Measurements from ENCODE around the gene AHCYL2. TPM values are rescaled to one million over a fixed set of nuclear protein-coding genes. Genes with fewer than 3 reads are reported as not detected.

The AHCYL2 gene
- total and polyA plus RNA-seq, 2 donors (not counting 3 experiments of a cell fraction or from before 2014, with no cell fraction given): 10.8 to 13.5 TPM

DNA sequence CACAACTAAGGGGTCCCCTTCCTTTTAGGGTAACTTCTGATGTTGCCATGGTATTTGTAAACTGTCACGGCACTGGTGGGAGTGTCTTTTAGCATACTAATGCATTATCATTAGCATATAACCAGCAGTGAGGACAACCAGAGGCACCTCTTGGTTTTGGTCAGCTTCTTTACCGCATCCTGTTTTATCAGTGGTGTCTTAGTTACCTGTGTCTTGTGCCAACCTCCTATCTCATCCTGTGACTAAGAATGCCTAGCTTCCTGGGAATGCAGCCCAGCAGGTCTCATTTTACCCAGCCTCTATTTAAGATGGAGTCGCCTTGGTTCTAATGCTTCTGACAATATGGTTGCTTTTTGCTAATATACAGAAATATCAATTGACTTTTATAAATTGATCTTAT, 54.9 kb downstream of the AHCYL2 start:
- POLR2A ChIA-PET: no interaction called here
- CTCF ChIA-PET: interaction anchor here (0.6 to 2.8 kb wide), 3 partner anchors 9 to 61 kb away, joined by 3 to 15 read pairs (median 7); no protein-coding TSS in a partner anchor
- dilution Hi-C loops (cut with MboI; ENCODE audit: extremely low pct_ligation_motif_present, low sequenced_read_pairs): no loop called here

More for the DNA sequence above, 54.9 kb downstream of the AHCYL2 start:
- Histone ChIP-seq H3K9me1 (replicated peaks; ENCODE audit: control insufficient read depth, extremely low read depth, insufficient read depth, low read length) (no peaks in the 10 kb centered on the region), H3K79me2 (ENCODE audit: control insufficient read depth, insufficient read depth, low read length) (no peaks in the 10 kb centered on the region), H3K9me3 (replicated peaks; ENCODE audit: control insufficient read depth, insufficient read depth, low read length) (no peaks in the 10 kb centered on the region), H3K4me3 (replicated peaks in 1 of 3; ENCODE audit: insufficient read depth in 1 of 3, low read depth in 1 of 3, low read length in 3 of 3) (no peak overlapping the region), H3K9ac (replicated peaks; ENCODE audit: extremely low read depth, insufficient read depth, low read length) (no peak overlapping the region), H3K27me3 (ENCODE audit: control insufficient read depth in 2 of 2, insufficient read depth in 2 of 2, low read length in 2 of 2) (no peaks in the 10 kb centered on the region), H3K36me3 (ENCODE audit: control insufficient read depth in 2 of 2, extremely low read depth in 1 of 2, insufficient read depth in 2 of 2, low read length in 2 of 2) (no peaks in the 10 kb centered on the region), H4K20me1 (replicated peaks; ENCODE audit: control insufficient read depth, extremely low read depth, insufficient read depth, low read length) (no peaks in the 10 kb centered on the region), H3K4me1 (ENCODE audit: control insufficient read depth, extremely low read depth, insufficient read depth, low read length) (peaks cover 21% of the 10 kb centered on the region), H2AFZ (ENCODE audit: low read depth, low read length) (no peak overlapping the region), H3K27ac (ENCODE audit: insufficient read depth, low read depth, low read length) (no peak overlapping the region), H3K4me2 (ENCODE audit: insufficient read depth, low read length) (no peak overlapping the region)
- no TSS peak for BruUV-seq (replicated peaks)
- TF ChIP-seq FOS (IDR thresholded peaks at IDR 0.05; ENCODE audit: borderline replicate concordance, insufficient read depth, low read length) (no peak), POLR2A (IDR thresholded peaks at IDR 0.05; ENCODE audit: low read depth, low read length) (no peak), GATA2 (IDR thresholded peaks at IDR 0.05; ENCODE audit: insufficient read depth, insufficient read length, low read depth, low read length) (no peak), MAX (IDR thresholded peaks at IDR 0.05; ENCODE audit: insufficient read depth, insufficient read length) (no peak), MYC (IDR thresholded peaks at IDR 0.05; ENCODE audit: low read depth, low read length) (no peak), JUN (IDR thresholded peaks at IDR 0.05; ENCODE audit: borderline replicate concordance, insufficient read depth, insufficient read length, low read depth) (no peak), POLR2AphosphoS5 (IDR thresholded peaks at IDR 0.05; ENCODE audit: insufficient read depth, low read depth, low read length) (no peak), EZH2 (IDR thresholded peaks at IDR 0.05; ENCODE audit: borderline replicate concordance, low read depth, low read length, severe bottlenecking) (no peak), CTCF (IDR thresholded peaks at IDR 0.05; ENCODE audit: extremely low read depth in 1 of 2, insufficient read depth in 1 of 2, low read depth in 1 of 2, low read length in 2 of 2) (no peak)
- no peak for FAIRE-seq
- intact Hi-C loops (cut with micrococcal nuclease): no loop called here
- DNase-seq (ENCODE audit: low read depth, low spot score): no peak
